Transverse colon (tissue), 3 donors: ENCODE results near the gene ALS2.

ENCODE experiments used
- POLR2A ChIP-seq: fragments of 450-650 bp; IDR thresholded peaks from one replicate; pipeline ENCODE4 v1.6.1; 2016; ENCODE audit warnings: antibody characterized with exemption, mild to moderate bottlenecking, moderate library complexity
- TF ChIP-seq, protein P1 (sequence below), 5 experiments: fragments of 200-600 bp in 3 of 5; fragments of 450-650 bp in 2 of 5; sonication (generic) in 3 of 5; IDR thresholded peaks; 1 replicate in 2 of 5; 2 replicates in 3 of 5; pipeline ENCODE4 v1.5.1; 2016 to 2017; ENCODE audit warnings: antibody characterized with exemption in 5 of 5, inconsistent platforms in 3 of 5, mild to moderate bottlenecking in 2 of 5, moderate library complexity in 1 of 5

GRCh38 chr2:201794294-201794693, 13.6 kb upstream of the ALS2 start:
- TF ChIP-seq, protein P1, sequence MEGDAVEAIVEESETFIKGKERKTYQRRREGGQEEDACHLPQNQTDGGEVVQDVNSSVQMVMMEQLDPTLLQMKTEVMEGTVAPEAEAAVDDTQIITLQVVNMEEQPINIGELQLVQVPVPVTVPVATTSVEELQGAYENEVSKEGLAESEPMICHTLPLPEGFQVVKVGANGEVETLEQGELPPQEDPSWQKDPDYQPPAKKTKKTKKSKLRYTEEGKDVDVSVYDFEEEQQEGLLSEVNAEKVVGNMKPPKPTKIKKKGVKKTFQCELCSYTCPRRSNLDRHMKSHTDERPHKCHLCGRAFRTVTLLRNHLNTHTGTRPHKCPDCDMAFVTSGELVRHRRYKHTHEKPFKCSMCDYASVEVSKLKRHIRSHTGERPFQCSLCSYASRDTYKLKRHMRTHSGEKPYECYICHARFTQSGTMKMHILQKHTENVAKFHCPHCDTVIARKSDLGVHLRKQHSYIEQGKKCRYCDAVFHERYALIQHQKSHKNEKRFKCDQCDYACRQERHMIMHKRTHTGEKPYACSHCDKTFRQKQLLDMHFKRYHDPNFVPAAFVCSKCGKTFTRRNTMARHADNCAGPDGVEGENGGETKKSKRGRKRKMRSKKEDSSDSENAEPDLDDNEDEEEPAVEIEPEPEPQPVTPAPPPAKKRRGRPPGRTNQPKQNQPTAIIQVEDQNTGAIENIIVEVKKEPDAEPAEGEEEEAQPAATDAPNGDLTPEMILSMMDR (IDR thresholded peaks at IDR 0.05) = no peak
- TF ChIP-seq POLR2A = no peak
